HG02642 (cell line): Measurements from ENCODE around the gene PTPRG.

Experiments used
- ATAC-seq: cut with Tn5 transposase; IDR thresholded peaks from one replicate; pipeline ENCODE4 v1.9.1; 2021; ENCODE audit warnings: mild to moderate bottlenecking; ENCODE audit not compliant: unreplicated experiment, poor library complexity

Gene PTPRG

DNA sequence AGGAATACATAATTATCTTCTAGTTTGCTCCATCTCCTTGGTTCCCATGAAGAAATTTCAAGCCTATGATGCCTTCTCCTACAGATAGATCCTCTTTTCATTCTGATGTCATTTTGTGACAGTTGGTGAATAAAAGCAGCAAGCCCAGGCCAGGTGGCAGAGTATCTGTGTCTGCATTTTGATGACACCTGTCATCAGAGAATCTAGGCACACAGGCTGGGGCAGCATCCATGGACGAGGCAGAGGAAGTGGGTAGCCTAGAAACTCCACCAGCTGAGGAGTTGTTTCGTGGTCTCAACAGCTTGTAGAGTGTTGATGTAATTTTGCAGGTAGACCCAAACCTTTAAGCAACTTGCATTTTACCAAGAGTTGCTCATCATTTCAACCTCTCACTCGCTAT is 542.2 kb downstream of the PTPRG start:
- no peak for ATAC-seq

DNA sequence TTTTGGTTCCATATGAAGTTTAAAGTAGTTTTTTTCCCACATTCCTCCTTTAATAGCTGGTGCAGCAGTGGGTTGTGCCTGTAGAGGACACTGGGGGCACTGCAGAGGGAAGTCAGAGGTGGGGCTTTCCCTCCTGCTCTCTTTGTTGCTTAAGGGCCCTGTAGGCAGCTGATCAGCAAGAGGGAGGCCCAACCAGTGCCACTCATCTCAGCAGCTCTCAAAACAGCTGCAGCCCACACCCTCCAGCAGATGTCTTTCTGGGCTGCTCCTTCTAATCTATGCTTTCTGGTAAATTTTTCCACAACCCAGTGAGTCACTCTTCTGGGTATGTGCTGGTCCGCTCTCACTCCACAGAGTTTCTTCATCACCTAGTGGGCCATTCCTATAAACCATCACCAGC is 548.2 kb downstream of the PTPRG start:
- ATAC-seq: no peak

DNA sequence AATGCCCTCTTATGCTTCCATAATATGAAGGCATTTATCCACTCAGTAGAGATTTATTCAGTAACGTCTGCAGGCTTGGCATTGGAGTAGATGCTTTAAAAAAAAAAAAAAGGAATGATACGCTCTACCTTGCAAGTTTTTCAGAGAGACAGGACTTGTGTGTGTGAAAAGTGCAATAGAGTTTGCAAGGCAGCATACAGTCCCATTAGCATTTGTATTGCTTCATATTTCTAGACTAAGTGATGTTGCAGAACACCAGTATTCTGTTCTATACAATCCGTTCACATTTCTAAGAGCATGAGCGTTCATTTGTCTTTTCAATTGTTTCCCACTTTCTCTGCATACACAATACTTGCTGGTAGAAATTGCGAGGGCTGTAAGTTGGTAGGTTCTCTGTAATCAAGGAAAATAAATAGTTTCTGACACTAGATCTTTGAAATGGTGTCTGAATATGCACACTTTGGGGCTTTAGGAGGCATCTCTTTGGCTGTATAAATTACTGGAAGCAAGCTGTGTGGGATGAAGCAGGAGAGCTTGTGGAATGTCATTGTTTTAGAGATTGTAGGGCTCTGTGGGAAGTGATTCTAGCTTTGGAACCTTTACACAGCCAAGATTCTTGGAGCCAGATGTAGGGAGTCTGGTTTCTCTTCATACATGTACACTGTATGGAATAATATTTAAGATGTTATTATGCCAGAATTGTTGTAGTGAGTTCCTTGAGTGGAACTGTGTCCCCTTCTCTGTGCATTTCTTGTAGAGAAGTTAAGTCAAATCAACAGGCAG is 549.3 kb downstream of the PTPRG start:
- no peak for ATAC-seq

DNA sequence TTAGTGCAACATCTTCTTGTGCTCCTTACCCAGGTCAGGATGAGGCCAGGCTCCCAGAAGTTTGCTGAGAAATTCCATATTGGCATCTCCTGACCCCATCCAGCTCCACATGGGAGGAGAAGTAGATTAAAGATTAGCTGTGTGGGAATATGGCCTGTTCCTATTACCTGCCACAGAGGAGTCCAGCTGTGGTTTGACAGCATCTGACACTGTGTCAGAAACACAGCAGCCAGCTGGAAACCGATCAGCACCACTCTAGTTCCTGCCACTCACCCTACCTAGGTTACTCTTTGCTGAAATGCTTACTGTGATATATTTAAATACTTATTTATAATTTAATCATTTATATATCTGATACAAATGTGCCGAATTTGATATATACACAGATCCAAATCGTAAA is 551.7 kb downstream of the PTPRG start:
- no peak for ATAC-seq

DNA sequence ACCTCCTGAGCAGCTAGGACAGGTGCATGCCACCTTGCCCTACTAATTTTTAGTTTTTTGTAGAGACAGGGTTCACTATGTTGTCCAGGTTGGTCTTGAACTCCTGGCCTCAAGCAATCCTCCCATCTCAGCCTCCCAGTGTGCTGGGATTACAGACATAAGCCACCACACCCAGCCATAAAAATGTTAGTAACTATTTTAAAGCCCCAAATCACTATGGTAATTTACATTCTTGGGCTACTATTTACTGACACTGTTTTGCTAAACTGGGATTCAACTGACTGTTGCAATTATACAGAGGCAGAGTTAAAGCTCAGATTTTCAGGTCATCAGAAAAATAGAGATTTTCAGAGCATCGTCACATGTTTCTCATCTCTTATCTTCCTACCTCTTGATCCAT is 553.4 kb downstream of the PTPRG start:
- no peak for ATAC-seq

DNA sequence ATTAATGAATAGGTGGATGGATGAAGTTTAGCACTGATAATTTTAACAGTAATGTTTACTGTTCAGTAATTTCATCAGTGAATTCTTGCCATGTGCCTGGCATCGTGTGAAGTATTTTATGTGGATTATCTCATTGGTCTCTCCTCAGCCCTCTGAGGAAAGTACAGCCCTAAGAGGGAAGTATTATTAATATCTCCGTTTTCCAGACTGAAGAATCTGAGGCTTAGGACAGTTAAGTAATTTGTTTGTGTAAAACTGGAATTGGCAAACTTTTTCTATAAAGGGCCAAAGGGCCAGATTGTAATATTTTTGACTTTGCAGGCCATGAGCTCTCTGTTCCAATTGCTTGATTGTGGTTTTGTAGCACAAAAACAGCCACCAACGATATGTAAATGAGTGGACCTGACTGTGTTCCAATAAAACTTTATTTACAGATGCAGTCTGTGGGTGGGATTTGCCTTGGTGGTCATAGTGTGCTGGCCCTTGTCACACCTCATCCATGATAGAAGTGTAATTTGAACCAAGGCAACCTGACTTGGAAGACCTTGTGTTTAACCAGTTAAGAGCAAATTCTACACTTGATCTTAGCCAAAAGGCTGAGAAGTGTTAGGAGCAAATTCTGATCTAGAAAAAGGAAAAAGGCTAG is 556.7 kb downstream of the PTPRG start:
- ATAC-seq: no peak

DNA sequence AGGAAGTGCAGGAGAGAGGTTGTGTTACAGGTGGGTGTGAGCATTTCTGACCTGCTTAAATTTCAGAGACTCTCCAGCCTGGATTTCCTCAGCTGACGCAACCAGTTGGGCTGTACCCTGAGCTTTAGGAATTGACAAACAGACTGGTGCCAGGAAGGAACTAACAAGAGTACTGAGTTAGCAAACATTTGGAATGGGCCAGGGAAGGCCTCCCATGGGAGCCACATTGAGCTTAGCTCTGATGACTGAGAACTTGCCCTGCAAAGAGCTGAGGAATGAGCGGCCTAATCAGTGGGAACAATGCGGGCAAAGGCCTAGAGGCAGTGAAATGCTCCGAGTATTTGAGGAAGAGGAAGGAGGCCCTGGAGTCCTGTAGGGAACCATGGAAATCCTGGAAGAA is 557.8 kb downstream of the PTPRG start:
- ATAC-seq: no peak

DNA sequence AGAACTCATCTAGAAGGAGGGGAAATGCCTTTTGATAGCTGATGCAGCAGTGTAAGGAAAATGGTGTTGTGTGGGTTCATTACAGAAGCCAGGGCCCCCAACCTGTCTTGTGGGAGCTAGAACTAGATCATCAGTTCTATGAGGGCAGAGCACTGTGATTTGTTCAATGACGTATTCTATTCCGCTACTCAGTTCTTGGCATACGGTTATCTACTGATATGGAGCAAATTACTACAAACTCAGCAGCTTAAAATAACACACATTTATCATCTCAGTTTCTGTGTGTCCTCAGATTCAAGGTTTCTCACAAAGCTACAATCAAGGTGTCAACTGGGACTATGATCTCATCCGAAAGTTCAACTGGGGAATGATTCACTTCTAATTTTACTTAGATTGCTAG is 561.4 kb downstream of the PTPRG start:
- no peak for ATAC-seq

DNA sequence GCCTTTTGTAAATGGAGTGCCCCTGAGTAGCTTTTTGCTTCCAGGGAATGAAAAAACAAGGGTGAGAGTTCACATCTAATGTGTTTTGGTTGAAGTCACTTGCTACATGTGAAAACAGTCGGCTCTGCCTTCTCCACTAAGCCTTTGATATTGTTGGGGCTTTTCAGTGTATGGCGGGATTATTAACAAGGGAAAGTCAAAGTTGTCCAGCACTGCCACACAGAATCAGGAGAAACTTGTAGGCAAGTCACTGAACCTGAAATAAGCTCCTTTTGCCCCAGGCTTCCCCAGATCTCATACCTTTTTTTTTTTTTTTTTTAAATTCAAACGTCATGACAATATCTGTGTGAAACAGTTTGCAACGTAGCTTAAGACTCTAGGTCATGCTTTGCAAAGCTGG is 564.0 kb downstream of the PTPRG start:
- no peak for ATAC-seq

DNA sequence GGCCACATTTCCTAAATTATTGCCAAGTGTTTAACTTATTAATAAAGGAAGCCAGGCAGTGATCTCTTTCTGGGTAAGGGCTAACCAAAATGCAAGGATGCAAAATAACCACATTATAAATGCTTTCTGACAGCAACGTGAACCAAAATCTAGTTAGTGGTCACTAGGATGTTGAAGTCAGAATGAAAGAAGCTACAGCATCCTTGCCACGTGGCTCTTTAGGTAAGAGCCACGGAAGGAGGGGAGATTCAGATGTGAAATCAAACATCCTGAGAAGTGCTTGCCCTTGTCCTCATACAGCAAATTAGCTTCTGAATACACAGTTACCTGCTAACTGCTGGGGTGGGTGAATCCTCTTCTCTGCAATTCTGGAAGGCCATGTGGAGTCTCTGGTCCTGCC is 565.7 kb downstream of the PTPRG start:
- ATAC-seq: no peak

DNA sequence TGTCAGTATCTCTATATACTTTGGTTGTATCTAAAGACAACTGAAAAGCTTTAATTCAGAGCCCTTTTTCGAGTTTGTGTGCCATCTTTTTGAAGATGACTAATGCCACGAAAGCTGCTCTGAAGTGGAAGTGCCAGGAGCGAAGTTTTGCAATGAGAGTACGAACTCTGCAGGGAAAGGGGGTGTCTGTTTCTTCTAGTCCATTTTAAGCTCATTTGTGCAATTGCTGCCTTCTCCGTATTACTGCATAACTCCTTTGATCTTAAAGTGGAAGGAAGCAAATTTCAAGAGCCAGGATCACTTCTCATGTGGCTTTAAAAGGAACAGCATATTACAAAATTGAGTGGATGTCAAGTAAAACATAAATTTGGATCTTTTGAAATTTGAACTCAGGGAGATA is 566.7 kb downstream of the PTPRG start:
- ATAC-seq: no peak

DNA sequence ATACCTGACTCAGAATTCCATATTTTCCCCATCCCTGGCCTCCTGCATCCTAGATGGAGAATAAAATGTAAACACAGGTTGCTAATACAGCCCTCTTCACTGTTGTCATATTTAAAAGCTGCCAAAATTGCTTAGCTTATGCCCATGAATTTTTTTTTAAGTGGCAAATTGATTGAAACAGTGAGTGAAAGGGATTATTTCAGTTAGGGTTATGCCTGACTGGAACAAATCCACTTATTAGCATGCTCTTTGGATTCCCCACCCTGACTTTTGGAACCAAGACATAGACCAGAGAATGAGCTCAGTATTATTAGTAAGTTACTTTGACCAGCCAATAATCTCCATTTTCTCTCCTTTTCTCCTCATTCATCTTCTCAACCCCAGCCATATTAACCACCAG is 567.3 kb downstream of the PTPRG start:
- no peak for ATAC-seq

DNA sequence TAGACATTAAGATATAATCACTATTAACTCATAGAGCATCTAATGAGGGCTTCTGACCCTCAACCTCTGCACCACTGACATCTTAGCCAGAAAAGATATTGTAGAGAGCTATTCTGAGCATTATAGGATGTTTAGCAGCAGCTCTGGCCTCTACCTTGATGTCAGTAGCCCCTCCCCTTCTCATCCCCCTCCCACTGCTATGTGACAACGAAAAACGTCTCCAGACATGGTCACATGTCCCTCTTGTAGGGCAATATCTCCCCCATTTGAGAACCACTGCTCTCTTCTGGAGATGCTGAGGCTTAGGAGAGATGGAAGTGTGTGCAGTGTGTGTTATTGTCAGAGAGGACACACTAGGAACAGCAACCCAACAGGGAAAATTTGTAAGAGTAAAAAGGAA is 569.7 kb downstream of the PTPRG start:
- ATAC-seq: no peak

DNA sequence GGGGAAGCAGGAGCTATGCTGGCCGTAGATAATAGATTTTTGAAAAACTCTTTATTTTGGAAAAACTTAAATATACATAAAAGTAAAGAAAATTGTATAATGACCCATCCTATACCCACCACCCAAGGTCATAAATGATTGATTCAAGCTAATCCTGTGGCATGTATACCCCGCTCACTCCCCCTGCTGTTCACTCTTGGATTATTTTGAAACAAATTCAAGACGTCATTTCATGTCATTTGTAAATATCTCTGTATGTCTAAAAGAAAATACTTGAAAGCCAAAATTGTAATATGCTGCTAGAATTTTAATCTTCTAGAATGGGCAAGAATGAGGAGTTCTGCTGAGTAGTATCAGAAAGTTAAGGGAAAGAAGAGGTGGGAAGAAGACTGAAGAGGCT is 570.2 kb downstream of the PTPRG start:
- ATAC-seq: no peak

DNA sequence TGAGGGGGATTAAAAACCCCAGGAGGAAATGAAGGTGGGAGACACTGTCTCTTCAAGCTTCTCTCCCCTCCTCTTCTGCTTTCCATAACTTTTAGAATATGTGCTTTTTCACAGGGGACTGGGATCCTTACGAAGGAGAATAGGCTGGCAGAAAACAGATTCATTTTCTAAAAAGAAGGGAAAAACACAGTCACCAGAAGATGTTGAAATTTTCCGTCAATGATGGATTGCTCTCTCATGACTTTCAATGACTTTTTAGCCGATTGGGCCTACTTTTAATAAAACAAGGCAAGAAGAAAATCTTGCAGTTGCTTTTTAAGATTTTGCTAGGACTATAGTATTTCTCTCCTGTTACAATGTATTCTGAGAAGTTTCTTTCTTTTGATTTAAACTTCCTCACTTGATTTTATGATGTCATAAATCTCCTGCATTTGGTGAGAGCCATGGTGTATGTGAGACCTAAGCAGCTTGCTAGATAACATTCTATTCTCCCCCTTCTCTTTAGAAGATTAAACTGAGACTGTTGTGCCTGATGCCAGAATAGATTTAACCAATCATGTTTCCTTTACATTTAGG is 570.7 kb downstream of the PTPRG start:
- ATAC-seq: no peak

DNA sequence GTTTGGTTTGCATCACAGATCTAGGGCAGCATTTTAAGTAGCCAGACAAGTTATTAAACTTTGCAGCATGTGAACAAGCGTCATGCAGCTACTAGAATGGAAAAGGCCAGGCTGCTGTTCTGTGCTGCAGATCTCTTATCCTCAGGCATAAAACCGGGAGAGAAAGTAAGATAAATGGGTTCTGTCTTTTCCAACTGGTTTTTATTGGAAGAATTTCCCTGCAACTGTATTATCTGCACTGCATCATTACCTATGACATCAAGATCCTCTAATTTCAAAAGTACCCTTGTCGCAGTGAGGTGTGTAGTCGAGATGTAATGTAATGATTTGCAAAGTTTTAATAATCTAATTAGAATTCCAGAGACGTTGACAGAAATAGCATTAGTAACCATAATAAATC is 571.6 kb downstream of the PTPRG start:
- ATAC-seq: no peak

DNA sequence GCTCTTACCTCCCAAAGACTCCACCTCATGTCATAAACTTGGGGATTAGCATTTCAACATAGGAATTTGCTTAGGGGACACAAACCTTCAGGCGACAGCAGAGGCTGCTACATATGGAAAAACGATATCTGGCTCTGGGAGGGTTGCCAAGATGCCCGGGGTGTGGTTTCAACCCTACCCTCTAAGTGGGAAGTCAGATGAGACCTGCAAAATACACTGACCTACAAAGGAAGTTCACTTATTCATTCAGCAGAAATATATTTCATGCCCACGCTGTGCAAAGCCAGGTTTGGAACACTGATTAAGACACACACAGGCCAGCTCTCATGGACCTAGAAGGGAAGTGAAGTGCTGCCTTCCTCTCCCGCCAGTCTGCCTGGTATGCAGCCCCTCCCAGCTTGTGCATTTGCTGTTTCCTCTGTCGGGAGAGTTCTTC is 572.7 kb downstream of the PTPRG start:
- no peak for ATAC-seq

DNA sequence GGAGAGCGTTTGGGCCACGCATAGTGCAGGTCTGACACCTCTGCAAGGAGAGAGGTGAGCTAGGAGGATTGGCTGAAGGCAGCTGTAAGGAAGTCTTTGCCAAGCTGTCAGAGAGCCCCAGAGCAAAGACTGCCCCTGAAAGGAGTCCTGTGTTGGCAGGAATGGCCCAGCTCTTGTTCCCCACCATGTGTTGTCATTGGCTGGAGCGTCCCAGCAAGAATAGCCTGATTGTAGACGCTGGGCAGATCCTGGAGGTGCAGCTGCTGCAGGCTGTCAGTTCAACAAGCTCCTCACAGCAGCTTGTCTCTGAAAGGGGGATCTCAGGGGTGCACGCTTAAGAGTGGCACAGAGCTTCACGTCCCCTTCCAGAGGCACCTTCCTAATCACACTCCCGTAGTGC is 574.4 kb downstream of the PTPRG start:
- no peak for ATAC-seq

DNA sequence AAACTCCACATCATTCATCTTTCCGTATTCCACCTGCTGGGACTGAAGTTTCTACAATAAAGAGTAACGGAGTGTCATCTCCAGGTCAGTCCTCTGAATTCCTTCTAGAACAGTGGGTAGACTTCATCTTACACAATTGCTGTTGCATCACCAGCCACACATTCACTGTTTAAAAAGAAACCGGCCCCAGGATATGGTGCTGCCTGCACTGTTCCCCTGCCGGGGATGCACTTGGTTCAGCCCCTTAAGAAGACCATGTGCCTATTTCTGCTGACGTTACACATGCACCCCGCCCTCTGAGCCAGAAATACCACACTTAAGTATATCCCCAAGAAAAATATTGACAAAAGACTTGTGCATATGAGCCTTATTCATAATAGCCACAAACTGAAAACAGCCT is 578.6 kb downstream of the PTPRG start:
- no peak for ATAC-seq

DNA sequence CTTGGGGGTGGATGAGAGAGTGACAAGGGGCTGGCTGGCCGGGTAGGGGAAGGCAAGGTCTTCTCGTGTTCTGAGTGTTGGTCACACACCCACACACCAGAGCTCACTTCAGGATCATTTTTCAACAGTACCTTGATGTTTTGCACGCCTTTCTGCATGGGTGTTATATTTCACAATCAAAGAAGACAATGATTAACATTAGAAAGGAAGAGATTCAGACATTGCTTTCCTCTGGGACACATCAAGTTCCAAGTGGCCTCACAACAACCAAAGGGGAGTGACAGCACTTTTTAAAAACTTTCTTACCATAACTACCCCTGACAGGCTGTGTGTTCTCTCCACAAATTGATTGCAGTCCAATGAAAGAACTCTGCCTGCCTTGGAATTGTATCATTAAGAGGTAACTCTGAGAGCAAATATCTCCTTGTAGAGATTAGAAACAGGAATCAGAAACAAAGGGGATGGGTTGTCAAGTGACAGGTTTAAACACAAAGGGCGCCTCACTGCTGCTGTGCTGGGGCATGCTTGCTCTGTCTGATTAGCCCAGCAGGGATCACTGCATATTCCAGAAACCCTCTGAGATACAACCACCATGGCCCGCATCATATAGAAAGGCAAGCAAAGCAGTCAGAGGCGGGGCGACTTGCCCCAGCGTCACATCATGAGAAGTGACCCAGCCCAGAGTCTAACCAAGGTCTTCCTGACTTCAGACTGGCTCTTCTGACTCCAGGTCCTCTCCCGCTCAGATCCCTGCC is 581.1 kb downstream of the PTPRG start:
- ATAC-seq: no peak

DNA sequence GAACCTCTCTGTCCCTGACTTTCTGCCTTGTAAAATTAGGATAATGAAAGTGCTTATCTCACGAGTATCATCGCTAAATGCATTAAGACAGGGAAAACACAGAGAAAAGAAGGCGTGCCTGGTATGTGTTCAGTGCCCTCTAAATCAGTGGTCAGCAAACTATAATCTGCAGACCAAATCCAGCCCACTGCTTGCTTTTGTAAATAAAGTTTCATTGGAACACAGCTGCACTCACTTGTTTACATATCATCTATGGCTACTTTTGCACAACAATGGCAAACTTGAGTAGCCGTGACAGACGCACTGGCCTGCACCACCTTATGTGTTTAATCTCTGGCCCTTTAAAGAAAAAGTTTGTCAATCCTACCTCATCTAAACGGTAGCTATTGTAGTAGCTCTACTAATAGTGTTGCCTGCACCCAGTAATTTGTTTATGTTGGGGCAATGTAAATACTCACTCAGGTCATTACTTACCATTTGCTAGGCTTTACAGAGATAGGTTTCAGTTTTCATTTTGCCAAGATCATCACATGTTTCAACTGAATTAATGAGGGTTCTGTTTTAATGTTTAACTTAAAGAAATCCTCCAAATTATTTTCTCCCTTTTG is 582.6 kb downstream of the PTPRG start:
- no peak for ATAC-seq
